GM19351 (cell line): ENCODE results near the gene UBLCP1.
"Not testable (repeated sequence)": the region's sequence is repeated elsewhere in the genome, so short reads cannot be mapped to it uniquely, and the experiment has no call there.

Source experiments
- ATAC-seq: cut with Tn5 transposase; IDR thresholded peaks from one replicate; pipeline ENCODE4 v1.9.1; 2021; ENCODE audit warnings: mild to moderate bottlenecking, moderate library complexity; ENCODE audit not compliant: unreplicated experiment

UBLCP1 gene

DNA sequence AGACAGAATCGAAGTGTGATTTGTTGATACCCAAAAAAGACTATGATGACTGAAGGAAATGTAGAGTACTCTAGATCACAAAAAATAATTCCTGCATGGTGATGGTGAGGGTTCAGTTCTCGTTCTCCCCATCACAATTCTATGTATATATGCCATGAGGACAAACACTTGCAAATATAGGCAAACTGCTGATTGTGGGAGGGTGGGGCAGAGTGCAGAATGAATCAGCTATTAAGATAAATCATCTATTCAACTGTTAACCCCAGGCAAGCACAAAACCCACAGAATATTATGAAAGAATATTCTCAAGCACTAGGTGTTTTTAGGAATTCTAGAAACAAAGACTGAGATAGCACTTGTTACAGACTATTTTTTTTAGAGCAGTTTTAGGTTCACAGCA is 13.9 kb upstream of the UBLCP1 start:
- no peak for ATAC-seq

DNA sequence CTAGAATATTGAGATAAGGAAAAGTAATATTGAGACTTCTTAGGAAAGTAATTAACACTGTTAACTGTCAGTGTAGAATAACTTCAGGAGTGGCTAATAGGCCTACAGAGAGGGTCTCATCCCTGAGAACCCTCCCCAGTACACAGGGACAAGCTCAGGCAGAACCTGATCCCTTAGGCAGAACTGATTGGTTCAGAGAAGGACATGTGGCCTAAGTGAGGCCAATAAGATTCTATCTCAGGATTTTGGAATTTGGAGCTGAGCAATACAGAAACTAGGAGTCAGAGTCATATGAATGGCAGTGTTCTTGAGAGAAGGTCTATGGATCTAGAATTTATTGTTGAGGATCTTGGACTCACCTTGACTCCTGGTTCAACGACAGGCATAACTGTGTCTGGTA is 10.9 kb upstream of the UBLCP1 start:
- ATAC-seq: no peak

DNA sequence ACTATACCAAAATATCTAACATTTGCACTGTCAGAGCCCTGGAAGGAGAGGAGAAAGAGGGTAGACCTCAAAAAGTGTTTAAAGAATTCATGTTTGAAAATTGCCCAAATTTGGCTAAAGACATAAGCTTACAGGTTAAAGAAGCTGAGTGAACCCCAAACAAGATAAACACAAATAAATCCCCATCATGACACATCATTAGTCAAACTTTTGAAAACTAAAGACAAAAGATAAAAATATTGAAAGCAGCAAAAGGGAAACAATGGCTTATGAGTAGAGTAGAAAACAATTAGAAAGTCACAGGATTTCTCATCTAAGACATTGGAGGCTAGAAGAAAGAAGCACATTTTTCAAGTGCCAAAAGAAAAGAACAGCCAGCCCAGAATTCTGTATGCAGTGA is 6.1 kb upstream of the UBLCP1 start:
- no peak for ATAC-seq

DNA sequence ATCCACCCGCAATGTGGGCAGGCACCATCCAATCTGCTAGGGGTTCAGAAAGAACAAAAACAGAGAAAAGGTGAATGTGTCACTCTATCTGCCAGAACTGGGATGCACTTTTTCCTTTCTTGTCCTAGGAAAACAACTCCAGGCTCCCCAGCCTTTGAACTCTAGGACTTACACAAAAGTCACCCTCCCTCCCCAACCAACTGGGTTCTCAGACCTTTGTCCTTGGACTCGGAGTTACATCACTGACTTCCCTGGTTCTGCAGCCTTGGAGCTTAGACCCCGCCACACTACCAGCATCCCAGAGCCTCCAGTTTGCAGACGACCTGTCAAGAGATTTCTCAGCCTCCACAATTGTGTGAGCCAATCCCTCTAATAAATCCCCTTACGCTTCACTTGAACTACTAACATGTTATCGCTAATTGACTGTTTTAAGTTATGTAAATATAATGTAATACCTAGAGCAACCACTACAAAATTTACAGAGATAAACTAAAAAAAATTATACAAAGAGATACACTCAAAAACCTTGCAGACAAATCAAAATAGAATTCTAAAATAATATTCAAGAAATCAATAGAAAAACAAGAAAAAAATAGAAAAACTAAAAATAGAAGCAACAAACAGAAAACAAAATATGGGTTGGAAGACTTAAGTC is 5.3 kb upstream of the UBLCP1 start:
- no peak for ATAC-seq

DNA sequence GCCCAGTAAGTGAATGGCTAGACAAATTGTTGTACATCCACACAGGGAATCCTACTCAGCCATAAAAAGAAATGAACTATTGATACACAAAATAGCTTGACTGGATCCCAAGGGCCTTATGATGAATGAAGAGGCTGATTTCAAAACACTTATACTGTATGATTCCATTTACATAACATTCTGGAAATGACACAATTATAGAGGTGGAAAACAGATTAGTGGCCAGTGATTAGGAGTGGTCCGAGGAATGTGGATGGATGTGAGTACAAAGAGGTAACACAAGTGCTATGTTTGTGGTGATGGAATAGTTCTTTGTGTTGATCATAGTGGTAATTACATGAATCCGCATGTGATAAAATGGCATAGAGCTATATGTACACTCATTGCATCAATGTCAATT is 4.7 kb upstream of the UBLCP1 start:
- ATAC-seq: no peak

DNA sequence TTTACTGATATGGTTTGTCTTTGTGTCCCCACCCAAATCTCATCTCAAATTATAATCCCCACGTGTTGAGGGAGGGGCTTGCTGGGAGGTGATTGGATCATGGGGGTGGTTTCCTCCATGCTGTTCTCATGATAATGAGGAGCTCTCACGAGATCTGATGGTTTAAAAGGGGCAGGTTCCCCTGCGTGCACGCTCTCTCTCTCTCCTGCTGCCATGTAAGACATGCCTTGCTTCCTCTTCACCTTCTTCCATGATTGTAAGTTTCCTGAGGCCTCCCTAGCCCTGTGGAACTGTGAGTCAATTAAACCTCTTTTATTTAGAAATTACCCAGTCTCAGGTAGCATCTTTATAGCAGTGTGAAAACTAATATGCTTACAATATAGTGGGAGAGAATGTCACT is 2.9 kb upstream of the UBLCP1 start:
- ATAC-seq: not testable (repeated sequence)

DNA sequence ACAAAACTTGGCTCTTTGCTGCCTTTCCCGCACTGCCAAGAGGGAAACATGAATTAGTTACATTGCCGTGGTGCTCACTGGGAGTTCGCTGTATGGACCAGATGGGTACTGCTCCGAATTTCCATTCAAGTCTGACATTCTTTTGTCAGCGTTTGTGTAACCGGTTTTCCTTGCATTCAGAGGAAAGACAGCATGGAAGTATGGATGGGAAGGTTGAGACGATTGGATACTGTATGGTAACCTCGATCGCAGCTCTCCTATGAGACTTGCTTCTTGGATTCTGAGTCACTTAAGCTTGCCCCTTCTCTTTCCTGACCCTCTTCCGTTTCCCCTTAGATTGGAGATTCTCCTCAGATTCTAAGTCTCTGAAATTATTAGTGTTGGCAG is 625 bp upstream of the UBLCP1 start:
- no peak for ATAC-seq

DNA sequence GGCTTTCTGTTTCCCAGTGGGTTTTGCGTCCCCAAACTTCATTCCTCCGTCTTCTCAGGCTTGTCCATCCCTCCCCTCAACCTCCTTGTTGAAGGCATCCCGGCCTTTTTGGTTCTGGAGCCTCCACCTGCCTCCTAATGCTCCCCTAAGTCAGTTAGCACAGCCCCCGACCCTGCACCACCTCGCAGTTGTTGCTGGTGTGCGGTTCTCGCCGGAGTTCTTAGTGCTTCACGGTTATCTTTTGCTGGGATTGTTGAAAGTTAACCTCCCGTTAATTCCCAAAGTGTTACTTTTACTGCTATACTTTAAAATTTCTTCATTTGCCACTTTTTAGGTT is 447 bp downstream of the UBLCP1 start:
- peak; percentile 18 for ATAC-seq

DNA sequence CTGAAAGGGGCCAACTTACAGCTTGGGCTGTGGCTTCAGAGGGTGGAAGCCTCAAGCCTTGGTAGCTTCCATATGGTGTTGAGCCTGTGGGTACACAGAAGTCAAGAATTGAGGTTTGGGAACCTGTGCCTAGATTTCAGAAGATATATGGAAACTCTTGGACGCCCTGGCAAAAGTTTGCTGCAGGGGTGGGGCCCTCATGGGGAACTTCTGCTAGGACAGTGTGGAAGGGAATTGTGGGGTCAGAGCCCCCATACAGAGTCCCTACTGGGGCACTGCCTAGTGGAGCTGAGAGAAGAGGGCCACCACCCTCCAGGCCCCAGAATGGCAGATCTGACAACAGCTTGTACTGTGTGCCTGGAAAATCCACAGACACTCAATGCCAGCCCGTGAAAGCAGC is 3.7 kb downstream of the UBLCP1 start:
- ATAC-seq: not testable (repeated sequence)

DNA sequence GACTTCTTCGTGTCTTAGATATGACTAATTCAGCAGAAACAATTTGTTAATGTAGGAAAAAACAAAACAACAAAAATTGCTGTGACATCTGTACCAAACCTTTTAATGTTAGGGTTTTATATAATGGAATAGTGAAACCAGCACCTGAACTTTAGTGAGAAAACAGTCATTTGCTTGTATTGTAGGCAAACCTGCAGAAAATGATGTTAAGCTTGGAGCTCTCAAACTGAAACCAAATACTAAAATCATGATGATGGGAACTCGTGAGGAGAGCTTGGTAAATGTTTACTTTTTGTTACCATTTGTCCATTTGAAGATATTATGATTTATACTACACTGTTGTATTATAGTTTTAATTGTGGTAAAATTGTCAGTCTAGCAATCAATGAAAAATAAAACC is 6.6 kb downstream of the UBLCP1 start:
- no peak for ATAC-seq

DNA sequence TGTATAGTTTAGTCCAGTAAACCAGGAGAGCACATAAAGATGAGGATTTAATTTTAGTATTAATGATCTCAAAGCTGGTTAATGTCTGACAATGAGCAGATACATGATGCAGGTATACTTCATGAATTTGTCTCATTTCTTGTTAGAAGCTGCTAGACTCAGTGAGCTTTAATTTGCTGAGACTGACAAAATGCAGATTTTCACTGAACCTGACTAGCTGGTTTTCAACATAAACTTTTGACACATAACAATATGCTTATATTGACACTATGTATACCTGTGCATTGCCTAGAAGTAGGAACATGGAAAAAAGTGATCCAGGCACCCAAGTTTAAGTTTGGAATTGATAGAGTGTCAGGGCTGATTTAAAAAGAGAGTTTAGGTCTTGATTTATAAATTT is 10.8 kb downstream of the UBLCP1 start:
- ATAC-seq: no peak

DNA sequence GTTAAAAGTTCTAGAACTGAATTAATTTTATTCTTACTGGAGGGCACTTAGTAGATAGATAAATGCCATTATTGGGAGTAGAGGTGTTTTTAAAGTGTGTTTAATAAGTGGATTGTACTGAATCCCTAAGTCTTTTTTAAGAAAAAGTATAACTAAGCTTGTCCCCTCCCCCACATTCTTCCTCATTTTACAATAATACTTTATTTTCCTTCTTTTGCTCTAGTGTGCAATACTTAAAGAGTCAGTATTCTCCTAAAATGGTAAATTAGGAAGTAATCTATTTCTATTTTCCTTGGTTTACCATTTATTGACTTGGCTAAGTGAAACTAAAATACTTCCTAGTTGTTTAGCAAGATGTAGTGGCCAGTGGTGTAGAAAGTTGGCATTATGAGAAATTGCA is 11.6 kb downstream of the UBLCP1 start:
- no peak for ATAC-seq

DNA sequence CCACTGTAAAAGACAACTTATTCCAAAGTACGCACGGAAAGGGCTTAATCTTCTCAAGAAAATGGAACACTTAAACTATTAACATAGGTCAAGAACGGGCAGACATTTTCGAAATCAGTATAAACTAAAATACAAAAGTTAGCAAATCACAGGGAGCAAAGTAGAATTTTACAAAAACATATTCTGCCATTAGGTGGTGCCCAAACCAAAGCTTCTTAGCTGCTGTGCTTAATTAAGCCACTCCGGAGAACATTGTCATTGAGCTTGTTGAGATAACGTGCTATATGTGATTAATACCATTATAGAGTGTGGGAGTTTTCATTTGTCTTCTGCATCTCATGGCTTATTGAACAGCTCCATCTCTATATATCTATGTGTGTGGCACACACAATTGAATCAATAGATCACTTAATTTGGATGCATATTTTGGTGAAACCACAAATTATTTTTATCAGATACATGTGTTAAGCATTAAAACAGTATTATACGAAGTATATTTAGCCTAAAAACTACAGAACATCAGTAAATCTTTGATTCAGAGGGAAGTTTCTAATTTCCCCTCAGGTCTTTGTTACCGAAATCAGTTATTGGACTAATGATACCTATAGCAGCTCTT is 23.4 kb downstream of the UBLCP1 start:
- no peak for ATAC-seq

DNA sequence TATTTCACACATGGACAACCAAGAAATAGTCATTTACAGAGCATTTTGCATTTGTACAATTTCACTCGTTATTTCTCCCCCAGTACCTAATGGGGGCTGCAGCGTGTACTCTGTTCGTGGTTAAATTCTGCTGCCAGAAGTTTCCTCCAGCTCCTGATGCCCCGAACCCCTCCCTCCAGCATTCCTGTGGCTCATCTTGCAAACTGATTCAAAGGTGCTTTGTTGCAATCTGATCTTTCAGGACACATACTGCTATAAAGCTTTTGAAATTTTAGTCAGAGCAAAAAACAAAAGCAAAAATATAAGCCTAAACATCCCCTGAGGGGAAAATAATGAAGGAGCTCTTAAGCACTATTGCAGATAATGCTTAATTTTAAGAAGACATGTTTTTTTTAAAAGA is 27.7 kb downstream of the UBLCP1 start:
- no peak for ATAC-seq

DNA sequence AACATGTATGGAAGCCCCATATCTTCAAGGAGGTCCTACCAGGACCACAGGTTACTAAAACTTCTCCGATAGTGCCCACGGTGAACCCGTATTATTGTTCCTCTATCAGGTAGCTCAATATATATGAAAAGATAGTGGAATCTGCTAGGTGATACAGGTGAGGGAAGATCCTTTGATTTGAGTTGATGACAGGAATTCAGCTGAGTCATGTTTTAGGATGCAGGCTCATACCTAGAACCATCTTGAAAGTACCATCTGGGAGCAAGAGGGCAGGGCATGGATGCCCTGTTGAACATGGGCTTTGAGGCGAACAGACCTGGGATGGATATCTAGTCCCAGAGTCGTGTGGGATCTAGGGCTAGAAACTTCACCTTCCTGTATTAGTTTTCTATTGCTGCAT is 31.8 kb downstream of the UBLCP1 start:
- no peak for ATAC-seq

DNA sequence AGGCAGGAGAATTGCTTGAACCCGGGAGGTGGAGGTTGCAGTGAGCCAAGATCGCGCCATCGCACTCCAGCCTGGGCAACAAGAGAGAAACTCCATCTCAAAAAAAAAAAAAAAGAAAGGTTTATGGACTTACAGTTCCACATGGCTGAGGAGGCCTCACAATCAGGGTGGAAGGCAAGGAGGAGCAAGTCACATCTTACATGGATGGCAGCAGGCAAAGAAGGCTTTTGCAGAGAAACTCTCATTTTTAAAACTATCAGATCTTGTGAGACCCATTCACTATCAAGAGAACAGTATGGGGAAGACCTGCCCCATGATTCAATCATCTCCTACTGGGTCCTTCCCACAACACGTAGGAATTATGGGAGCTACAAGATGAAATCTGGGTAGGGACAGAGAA is 34.2 kb downstream of the UBLCP1 start:
- not testable (repeated sequence) for ATAC-seq

DNA sequence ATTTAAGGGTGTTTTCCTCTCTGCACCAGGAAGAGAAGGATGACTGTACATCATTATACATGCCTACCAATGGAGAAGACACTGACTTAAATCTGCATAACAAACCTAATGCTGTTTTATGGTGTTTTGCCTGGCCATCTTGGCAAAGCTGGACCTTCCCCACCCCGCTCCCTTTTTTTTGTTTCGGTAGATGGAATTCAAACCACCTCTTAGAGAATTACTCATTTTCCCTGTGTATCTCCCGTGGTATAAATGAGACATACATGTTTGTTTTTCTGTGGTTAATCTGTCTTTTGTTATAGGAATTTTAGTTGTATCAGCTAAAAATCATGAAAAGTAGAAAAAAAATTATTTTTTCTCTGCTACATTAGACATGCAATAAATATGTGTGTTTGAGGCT is 38.4 kb downstream of the UBLCP1 start:
- no peak for ATAC-seq

DNA sequence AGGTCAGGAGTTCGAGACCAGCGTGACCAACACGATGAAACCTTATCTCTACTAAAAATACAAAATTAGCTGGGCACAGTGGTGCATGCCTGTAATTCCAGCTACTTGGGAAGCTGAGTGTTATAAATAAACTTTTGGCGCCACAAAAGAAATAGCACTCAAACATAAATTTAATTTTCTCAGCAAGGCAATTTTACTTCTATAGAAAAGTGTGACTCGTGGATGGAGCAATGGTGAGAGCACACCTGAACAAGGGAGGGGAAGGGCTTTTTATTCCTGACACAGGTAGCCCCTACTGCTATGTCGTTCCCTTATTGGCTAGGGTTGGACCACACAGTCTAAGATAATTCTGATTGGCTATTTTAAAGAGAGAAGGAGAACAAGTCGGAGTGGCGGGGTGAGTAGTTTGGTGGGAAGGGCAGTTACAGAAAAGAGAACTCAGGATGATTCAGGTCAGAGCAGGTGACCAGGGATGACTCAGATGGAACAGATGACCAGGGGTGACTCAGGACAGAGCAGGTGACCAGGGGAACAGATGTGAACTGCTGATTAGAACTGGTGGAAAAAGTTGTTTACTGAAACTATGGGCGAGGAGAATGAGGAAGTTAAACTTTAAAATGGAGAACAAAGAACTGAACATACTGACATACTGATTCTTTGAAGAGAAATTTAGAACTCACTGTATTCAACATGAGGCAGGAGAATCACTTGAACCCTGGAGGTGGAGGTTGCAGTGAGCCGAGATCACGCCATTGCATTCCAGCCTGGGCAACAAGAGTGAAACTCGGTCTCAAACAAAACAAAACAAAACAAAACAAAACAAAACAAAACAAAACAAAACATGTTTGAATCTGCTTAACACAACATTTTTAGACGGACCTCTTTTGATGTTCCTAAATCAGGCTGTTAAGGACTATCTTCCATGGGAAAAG is 39.1 kb downstream of the UBLCP1 start:
- not testable (repeated sequence) for ATAC-seq

DNA sequence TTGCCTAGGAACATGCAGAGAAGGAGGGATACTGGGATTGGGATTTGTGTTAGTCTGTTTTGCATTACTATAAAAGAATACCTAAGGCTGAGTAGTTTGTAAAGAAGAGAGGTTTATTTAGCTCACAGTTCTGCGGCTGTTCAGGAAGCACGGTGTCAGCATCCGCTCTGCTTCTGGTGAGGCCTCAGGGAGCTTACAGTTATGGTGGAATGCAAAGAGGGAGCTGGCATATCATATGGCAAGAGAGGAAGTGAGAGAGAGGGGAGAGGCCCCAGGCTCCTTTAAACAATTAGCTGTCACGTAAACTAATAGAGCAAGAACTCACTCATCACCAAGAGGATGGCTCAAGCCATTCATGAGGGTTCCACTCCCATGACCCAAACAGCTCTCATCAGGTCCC is 40.2 kb downstream of the UBLCP1 start:
- ATAC-seq: no peak

DNA sequence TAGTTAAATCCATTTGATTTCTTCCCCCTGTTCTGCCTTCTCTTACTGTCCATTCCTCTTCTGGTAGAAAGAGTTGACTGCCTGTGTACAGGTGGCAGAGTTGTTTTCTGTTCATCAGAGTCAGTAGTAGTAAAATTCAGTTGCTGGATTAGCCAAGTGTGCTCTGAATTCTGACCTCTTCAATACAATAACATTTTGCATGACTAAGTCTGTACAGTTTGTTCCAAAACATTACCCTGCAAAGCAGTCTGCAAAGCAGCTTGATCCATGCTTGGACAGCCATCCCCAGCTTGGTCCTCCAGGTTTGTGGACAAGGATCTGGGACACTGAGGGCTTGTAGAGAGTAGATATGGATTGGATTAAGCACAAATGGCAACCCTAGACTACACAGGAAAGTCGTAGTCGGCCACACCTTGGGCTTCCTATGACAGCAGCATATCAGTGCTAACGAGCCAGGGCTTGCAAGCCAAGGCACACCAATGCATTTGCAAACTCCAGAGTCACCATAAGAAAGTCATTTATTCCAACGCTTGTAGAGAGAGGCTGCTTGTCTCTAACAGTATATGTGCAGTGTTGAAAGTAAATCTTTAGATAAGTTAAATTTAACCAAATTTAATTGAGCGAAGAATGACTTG is 42.0 kb downstream of the UBLCP1 start:
- no peak for ATAC-seq

DNA sequence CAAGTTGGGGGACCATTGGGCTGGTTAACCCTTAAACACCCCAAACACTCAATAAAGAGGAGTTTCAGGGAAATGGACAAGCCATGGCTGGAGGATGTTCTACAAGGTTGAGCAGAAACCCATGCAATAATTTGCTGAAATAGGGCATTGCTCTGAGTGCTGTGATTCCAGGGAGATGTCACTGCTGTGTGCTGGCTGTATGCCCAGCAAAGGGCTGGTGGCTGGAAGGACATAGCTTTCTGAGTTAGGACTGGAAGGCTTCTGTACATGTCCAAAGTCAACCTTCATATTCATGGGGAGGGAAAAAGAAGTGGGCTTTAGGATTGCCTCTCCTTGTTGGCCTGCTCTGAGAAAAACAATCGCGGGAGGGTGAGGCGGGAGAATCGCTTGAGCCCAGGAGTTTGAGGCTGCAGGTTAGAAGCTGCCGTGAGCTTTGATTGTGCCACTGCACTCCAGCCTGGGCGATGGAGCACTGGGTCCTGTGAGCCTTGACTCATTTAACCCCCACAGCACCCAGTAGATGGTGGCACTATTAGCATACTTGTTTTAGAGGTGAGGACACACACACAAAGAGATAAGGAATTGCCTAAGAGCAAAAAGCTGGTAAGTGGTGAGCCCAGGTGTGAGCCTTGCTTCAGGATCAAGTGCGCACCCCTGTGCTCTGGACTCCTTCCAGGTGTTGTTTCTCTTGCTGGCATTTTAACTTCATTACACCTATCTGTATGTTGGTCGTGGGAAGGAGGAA is 46.8 kb downstream of the UBLCP1 start:
- no peak for ATAC-seq
